ENCODE measurements around the gene TMTC2.

- no peak for TF ChIP-seq EP300 (IDR thresholded peaks at IDR 0.05; ENCODE audit: borderline replicate concordance)
- no peak for TF ChIP-seq TAF1 (IDR thresholded peaks at IDR 0.05; ENCODE audit: low read depth)
- no peak for TF ChIP-seq REST (IDR thresholded peaks at IDR 0.05; ENCODE audit: low read depth)
These were observed 94.7 kb downstream of the TMTC2 start for GRCh38 chr12:82781309-82781997.
